ENCODE measurements around the gene CKLF. TPM values are rescaled to one million over a fixed set of nuclear protein-coding genes. Genes with fewer than 3 reads are reported as not detected.

The CKLF gene
- polyA plus RNA-seq, 1 of the 3 experiments (the other 2 are of a cell fraction) = 211 TPM

DNA sequence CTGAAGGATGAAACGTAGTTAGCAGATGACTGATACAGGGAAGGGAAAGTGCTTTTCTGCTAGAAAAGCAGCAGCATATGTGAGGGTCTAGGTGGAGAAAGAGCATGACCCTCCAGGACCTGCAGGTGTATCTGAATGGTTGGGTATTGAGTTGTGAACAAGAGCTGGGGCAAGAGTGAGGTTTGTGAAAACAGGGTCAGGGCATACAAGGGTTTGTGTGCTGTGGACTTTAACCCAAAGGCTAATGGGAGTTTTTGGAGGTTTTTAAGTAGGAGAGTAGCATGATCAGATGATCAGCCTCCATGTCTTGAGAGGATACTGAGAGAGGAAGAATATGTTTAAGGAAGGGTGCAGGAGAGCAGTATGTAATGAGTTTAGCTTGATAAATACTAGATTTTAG is 7.7 kb downstream of the CKLF start (continued):
- TF ChIP-seq, protein P1, sequence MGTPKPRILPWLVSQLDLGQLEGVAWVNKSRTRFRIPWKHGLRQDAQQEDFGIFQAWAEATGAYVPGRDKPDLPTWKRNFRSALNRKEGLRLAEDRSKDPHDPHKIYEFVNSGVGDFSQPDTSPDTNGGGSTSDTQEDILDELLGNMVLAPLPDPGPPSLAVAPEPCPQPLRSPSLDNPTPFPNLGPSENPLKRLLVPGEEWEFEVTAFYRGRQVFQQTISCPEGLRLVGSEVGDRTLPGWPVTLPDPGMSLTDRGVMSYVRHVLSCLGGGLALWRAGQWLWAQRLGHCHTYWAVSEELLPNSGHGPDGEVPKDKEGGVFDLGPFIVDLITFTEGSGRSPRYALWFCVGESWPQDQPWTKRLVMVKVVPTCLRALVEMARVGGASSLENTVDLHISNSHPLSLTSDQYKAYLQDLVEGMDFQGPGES (IDR thresholded peaks at IDR 0.05; ENCODE audit: low read depth, low read length) = no peak
- no peak for TF ChIP-seq FOXM1 (IDR thresholded peaks at IDR 0.05; ENCODE audit: low read depth)
- no peak for TF ChIP-seq NRF1 (IDR thresholded peaks at IDR 0.05; ENCODE audit: low read depth, low read length)
- no peak for TF ChIP-seq GABPA (IDR thresholded peaks at IDR 0.05; ENCODE audit: low read depth)

- Histone ChIP-seq H3K4me2 (no peak overlapping the region), H4K20me1 (ENCODE audit: insufficient read depth) (no peaks in the 10 kb centered on the region), H3K27ac (ENCODE audit: low read depth in 2 of 2, low read length in 1 of 2) (no peak overlapping the region), H2AFZ (ENCODE audit: low read depth) (no peak overlapping the region), H3F3A (replicated peaks; ENCODE audit: insufficient read depth) (peaks cover 27% of the 10 kb centered on the region), H3K9me2 (no peaks in the 10 kb centered on the region), H3K27me3 (ENCODE audit: insufficient read depth) (no peaks in the 10 kb centered on the region), H3K9me3 (no peaks in the 10 kb centered on the region), H3K9ac (no peak overlapping the region), H3K4me3 (ENCODE audit: low read depth in 2 of 2, low read length in 1 of 2) (no peak overlapping the region), H3K4me1 (ENCODE audit: control insufficient read depth in 1 of 2, insufficient read depth in 2 of 2, low read depth in 1 of 2, low read length in 1 of 2) (0 out of 4 replicates have a peak, but pooled peaks cover 0 to 3% of the 10 kb centered on the region in 2 experiments), H3K79me2 (ENCODE audit: insufficient read depth) (peaks cover 45% of the 10 kb centered on the region), H3K36me3 (replicated peaks in 1 of 2; ENCODE audit: control insufficient read depth in 1 of 2, insufficient read depth in 2 of 2, low read length in 1 of 2) (peaks cover 51 to 64% of the 10 kb centered on the region in 2 experiments)
- POLR2A ChIA-PET = interaction anchor here (1.1 kb wide), 1 partner anchor 42 kb away, joined by 3 read pairs; no protein-coding TSS in a partner anchor
- CTCF ChIA-PET = interaction anchor here (0.8 to 2.5 kb wide), 6 partner anchors 10 to 306 kb away, joined by 3 to 11 read pairs (median 4); partner anchors contain the start of gene CKLF
- no peak for DNase-seq
- 96% methylated on average over 3 of the region's 3 CpGs for WGBS (ENCODE audit: low lambda C conversion rate)
- TF ChIP-seq NFIC (IDR thresholded peaks at IDR 0.05; ENCODE audit: borderline replicate concordance) = no peak
- no peak for TF ChIP-seq RAD21 (IDR thresholded peaks at IDR 0.05; ENCODE audit: low read length)
- TF ChIP-seq REST (IDR thresholded peaks at IDR 0.05; ENCODE audit: low read depth, low read length) = no peak
- TF ChIP-seq TAF1 (IDR thresholded peaks at IDR 0.05; ENCODE audit: borderline replicate concordance, low read depth, low read length) = no peak
- no peak for TF ChIP-seq YY1 (IDR thresholded peaks at IDR 0.05; ENCODE audit: low read depth)
Measured at GRCh38 chr16:66561381-66562080, 9.2 kb downstream of the CKLF start.

Data from SK-N-SH (cell line).